ENCODE measurements around the gene GJA4.
"Not testable (repeated sequence)": the region's sequence is repeated elsewhere in the genome, so short reads cannot be mapped to it uniquely, and the experiment has no call there.

GJA4 gene

GRCh38 chr1:34792424-34792823 lies 375 bp upstream of the GJA4 start:
- DNase-seq = no peak

- DNase-seq = no peak
Observed at GRCh38 chr1:34794001-34794789, 1.4 kb downstream of the GJA4 start.

DNA sequence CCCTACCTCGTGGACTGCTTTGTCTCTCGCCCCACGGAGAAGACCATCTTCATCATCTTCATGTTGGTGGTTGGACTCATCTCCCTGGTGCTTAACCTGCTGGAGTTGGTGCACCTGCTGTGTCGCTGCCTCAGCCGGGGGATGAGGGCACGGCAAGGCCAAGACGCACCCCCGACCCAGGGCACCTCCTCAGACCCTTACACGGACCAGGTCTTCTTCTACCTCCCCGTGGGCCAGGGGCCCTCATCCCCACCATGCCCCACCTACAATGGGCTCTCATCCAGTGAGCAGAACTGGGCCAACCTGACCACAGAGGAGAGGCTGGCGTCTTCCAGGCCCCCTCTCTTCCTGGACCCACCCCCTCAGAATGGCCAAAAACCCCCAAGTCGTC lies 2.0 kb downstream of the GJA4 start:
- no peak for DNase-seq

DNA sequence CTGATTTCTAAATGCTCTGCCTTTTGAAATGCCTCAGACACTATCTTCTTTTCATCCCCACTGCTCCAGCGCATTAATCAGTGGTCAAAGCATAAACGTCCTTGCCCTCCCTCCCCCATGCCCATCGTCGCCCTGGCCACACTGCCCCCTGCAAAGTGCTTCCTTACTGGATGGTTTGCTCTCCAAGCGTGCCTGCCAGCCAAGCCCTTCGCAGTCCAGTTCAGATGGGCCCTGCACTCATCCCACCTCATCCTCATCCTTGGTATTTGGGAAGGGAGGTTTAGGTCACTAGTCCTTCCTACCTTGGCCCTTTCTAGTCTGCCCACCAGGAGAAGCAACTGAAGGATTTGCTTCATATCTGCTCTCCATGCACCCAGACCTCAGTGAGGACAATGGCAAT lies 3.1 kb downstream of the GJA4 start:
- no peak for DNase-seq

DNA sequence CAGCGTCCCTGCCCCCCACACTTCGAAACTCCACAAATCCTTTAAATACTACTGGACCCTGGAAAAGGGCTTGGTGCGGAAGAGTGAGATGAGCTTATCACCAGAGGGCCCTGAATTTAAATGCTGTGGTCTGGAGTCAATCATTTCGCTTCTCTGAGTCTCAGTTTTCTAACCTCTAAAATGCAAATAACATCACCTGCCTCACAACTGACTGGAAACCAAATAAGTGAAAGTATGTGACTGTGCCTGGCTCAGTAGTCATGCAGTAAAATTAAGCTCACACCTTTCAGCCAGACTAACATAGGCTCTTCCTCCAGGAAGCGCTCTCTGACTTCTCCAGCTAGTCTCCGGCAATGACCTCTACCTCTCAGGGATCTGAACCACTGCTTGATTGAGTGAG lies 4.2 kb downstream of the GJA4 start:
- DNase-seq = no peak

GRCh38 chr1:34800214-34800613 lies 7.4 kb downstream of the GJA4 start:
- DNase-seq = no peak

GRCh38 chr1:34803770-34804169 lies 11.0 kb downstream of the GJA4 start:
- no peak for DNase-seq

GRCh38 chr1:34806396-34806795 lies 13.6 kb downstream of the GJA4 start:
- DNase-seq = no peak

DNA sequence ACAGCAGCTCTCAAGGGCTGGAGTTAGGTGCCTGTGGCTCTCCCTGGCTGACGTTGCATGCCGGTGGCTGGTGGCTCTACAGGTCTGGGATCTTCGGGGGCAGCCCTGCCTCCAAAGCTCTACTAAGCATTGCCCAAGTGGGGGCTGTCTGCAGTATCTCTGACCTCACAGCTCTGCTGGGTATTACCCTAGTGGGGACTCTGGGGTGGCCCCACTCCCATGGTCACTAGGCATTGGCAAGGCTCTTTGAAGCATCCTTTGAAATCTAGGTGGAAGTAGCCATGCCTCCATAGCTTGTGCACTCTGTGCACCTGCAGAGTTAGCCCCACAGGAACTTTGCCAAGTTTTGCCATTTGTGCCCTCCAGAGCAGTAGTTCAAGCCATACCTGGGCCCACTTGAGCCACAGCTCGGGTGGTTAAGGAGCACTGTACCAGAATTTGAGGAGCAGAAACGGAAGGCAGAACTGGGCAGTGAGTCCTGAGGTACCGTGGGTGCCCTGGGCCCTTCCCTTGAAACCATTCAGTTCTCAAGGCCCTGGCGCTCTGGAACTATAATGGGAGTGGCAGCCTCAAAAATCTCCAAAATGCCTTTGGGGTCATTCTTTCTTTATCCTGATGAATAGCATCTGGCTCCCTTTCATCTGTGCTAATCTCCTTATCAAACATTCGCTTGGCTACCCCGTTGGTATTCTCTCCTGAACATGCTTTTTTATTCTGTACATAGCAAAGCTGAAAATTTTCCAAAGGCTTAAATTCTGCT lies 15.4 kb downstream of the GJA4 start:
- no peak for DNase-seq

DNA sequence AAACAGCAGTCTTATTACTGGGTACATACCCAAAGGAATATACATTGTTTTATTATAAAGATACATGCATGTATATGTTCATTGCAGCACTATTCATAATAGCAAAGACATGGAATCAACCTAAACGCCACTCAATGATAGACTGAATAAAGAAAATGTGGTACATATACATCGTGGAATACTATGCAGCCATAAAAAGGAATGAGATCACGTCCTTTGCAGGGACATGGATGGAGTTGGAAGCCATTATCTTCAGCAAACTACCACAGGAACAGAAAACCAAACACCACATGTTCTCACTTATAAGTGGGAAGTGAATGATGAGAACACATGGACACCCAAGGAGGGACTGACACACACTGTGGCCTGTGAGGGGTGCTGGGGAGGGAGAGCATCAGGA lies 18.0 kb downstream of the GJA4 start:
- DNase-seq = not testable (repeated sequence)

DNA sequence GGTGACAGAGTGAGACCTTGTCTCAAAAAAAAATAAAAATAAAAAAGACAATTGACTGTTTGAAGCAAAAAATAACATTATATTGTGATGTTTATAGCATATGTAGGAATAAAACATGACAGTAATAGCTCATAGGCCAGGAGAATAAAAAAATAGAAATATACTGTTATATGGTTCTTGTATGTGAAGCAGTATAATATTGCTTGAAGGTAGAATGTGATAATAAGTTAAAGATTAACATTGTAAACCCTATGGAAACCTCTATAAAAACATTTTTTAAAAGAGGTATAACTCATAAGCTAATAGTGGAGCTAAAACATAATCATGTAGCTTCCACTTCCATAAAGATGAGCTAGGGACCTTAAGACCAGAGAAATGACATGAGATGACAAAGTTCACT lies 23.5 kb downstream of the GJA4 start:
- DNase-seq = no peak

DNA sequence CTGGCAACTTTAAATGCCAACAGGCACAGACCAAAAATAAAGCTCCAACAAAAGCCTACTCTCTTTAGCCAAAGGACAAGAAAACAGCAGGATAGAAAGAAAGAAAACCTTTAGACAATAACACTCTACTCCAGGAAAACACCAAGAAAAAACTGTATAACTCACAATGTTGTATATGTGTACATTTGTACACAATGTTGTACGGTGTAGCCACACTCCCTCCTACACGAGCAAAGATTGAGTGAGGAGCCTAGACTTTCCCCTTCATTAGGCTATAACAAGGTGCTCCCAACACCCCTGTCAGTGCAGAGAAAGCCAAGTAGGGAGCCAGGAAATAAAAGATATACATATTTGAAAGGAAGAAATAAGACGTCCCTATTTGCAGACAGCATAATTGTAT lies 24.0 kb downstream of the GJA4 start:
- no peak for DNase-seq

- not testable (repeated sequence) for DNase-seq
Observed at GRCh38 chr1:34818862-34819261, 26.1 kb downstream of the GJA4 start.

GRCh38 chr1:34822202-34822601 lies 29.4 kb downstream of the GJA4 start:
- no peak for DNase-seq

GRCh38 chr1:34824817-34825454 lies 32.1 kb downstream of the GJA4 start:
- no peak for DNase-seq

- no peak for DNase-seq
Observed at GRCh38 chr1:34825455-34826091, 32.8 kb downstream of the GJA4 start.

GRCh38 chr1:34827341-34827941 lies 34.6 kb downstream of the GJA4 start:
- DNase-seq = no peak

GRCh38 chr1:34828611-34829010 lies 35.8 kb downstream of the GJA4 start:
- no peak for DNase-seq

DNA sequence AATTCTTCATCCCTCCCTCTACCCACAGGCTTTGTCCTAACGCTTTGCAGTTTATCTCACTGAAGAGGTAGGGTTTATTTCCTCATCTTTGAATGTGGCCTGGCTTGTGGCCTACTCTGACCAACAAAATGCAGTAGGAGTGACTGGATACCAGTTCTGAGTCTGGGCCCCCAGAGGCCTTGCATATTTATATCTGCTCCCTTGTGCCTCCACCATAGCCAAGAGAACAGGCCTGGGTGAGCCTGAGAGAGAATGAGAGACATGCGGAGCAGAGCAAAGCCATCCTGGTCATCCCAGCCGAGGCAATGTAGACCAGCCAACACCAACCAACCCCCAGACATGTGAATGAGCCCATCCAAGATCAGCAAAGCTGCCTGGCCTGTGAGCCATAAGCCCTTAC lies 36.5 kb downstream of the GJA4 start:
- DNase-seq = no peak

GRCh38 chr1:34831721-34832246 lies 39.0 kb downstream of the GJA4 start:
- DNase-seq = no peak

- no peak for DNase-seq
Observed at GRCh38 chr1:34833711-34834110, 40.9 kb downstream of the GJA4 start.

GRCh38 chr1:34839526-34840305 lies 46.9 kb downstream of the GJA4 start:
- DNase-seq = no peak

Data from midbrain (tissue), 1 donor.